Stimulated activated naive CD8-positive, alpha-beta T cell treated with anti-CD3 and anti-CD28 coated beads, Interleukin-15, Interleukin-2, amounts not matched to agents 100 ng/mL and 50 ng/mL, for 24 hours (primary cell): ENCODE results near the gene SERTAD1.

Experiments
- H3K27ac Mint-ChIP-seq: one replicate; pipeline ENCODE4 v1.8.0; 2021; ENCODE audit warnings: mild to moderate bottlenecking, mixed read lengths
- H3K27me3 Mint-ChIP-seq: one replicate; pipeline ENCODE4 v1.8.0; 2021; ENCODE audit warnings: mixed read lengths
- H3K36me3 Mint-ChIP-seq: one replicate; pipeline ENCODE4 v1.8.0; 2021; ENCODE audit warnings: low read depth, mixed read lengths
- H3K4me1 Mint-ChIP-seq: one replicate; pipeline ENCODE4 v1.8.0; 2021; ENCODE audit warnings: low read depth, mixed read lengths
- H3K4me3 Mint-ChIP-seq: one replicate; pipeline ENCODE4 v1.8.0; 2021; ENCODE audit warnings: mild to moderate bottlenecking, mixed read lengths
- H3K9me3 Mint-ChIP-seq: one replicate; pipeline ENCODE4 v1.8.0; 2021; ENCODE audit warnings: mixed read lengths

SERTAD1 gene

GRCh38 chr19:40420766-40421765 lies 4.7 kb downstream of the SERTAD1 start:
- Mint-ChIP-seq H3K4me3 (peak overlapping the region; percentile 80), H3K9me3 (no peaks in the 10 kb centered on the region), H3K4me1 (peaks cover 37% of the 10 kb centered on the region), H3K27me3 (no peaks in the 10 kb centered on the region), H3K36me3 (peaks cover 11% of the 10 kb centered on the region), H3K27ac (peak overlapping the region; percentile 93)

- Mint-ChIP-seq H3K27me3 (no peaks in the 10 kb centered on the region), H3K36me3 (peaks cover 11% of the 10 kb centered on the region), H3K27ac (peak overlapping the region; percentile 93), H3K4me3 (peak overlapping the region; percentile 80), H3K4me1 (peaks cover 32% of the 10 kb centered on the region), H3K9me3 (no peaks in the 10 kb centered on the region)
These were observed 5.4 kb downstream of the SERTAD1 start for GRCh38 chr19:40420451-40420765.

- Mint-ChIP-seq H3K4me3 (peak overlapping the region; percentile 52), H3K36me3 (peaks cover 9% of the 10 kb centered on the region), H3K4me1 (peaks cover 31% of the 10 kb centered on the region), H3K9me3 (no peaks in the 10 kb centered on the region), H3K27ac (no peak overlapping the region), H3K27me3 (no peaks in the 10 kb centered on the region)
These were observed 6.0 kb downstream of the SERTAD1 start for GRCh38 chr19:40419780-40420179.

- H3K36me3 Mint-ChIP-seq, result peaks cover 5% of the 10 kb centered on the region
- H3K27me3 Mint-ChIP-seq, result no peaks in the 10 kb centered on the region
- no peak overlapping the region for H3K4me3 Mint-ChIP-seq
- peaks cover 25% of the 10 kb centered on the region for H3K4me1 Mint-ChIP-seq
- H3K27ac Mint-ChIP-seq, result no peak overlapping the region
- H3K9me3 Mint-ChIP-seq, result no peaks in the 10 kb centered on the region
These were observed 6.7 kb downstream of the SERTAD1 start for GRCh38 chr19:40419066-40419612.

GRCh38 chr19:40418040-40418439 lies 7.8 kb downstream of the SERTAD1 start:
- H3K4me3 Mint-ChIP-seq, result no peak overlapping the region
- no peaks in the 10 kb centered on the region for H3K27me3 Mint-ChIP-seq
- no peak overlapping the region for H3K27ac Mint-ChIP-seq
- H3K4me1 Mint-ChIP-seq, result peaks cover 28% of the 10 kb centered on the region
- peaks cover 5% of the 10 kb centered on the region for H3K36me3 Mint-ChIP-seq
- no peaks in the 10 kb centered on the region for H3K9me3 Mint-ChIP-seq

GRCh38 chr19:40417643-40417981 lies 8.2 kb downstream of the SERTAD1 start:
- Mint-ChIP-seq H3K9me3 (no peaks in the 10 kb centered on the region), H3K4me3 (no peak overlapping the region), H3K27ac (no peak overlapping the region), H3K36me3 (peaks cover 5% of the 10 kb centered on the region), H3K27me3 (no peaks in the 10 kb centered on the region), H3K4me1 (peaks cover 28% of the 10 kb centered on the region)

- H3K27me3 Mint-ChIP-seq, result no peaks in the 10 kb centered on the region
- H3K4me3 Mint-ChIP-seq, result no peak overlapping the region
- H3K27ac Mint-ChIP-seq, result peak overlapping the region; percentile 83
- peaks cover 22% of the 10 kb centered on the region for H3K4me1 Mint-ChIP-seq
- H3K9me3 Mint-ChIP-seq, result no peaks in the 10 kb centered on the region
- peaks cover under 1% of the 10 kb centered on the region for H3K36me3 Mint-ChIP-seq
These were observed 8.7 kb downstream of the SERTAD1 start for GRCh38 chr19:40416918-40417642.

- H3K27me3 Mint-ChIP-seq, result no peaks in the 10 kb centered on the region
- H3K4me1 Mint-ChIP-seq, result peaks cover 14% of the 10 kb centered on the region
- H3K4me3 Mint-ChIP-seq, result no peak overlapping the region
- no peaks in the 10 kb centered on the region for H3K9me3 Mint-ChIP-seq
- H3K27ac Mint-ChIP-seq, result no peak overlapping the region
- no peaks in the 10 kb centered on the region for H3K36me3 Mint-ChIP-seq
These were observed 10.0 kb downstream of the SERTAD1 start for GRCh38 chr19:40415768-40416167.

GRCh38 chr19:40414542-40415535 lies 11.0 kb downstream of the SERTAD1 start:
- Mint-ChIP-seq H3K4me3 (no peak overlapping the region), H3K9me3 (no peaks in the 10 kb centered on the region), H3K36me3 (no peaks in the 10 kb centered on the region), H3K27ac (no peak overlapping the region), H3K27me3 (no peaks in the 10 kb centered on the region), H3K4me1 (peaks cover 13% of the 10 kb centered on the region)

GRCh38 chr19:40413291-40413845 lies 12.4 kb downstream of the SERTAD1 start, which contains the start of gene PRX:
TSS of gene PRX (minus strand) at chr19:40413378. CDS start at chr19:40407932, 5,446 bp downstream.
- no peak within 1 kb of the TSS for H3K27ac Mint-ChIP-seq
- H3K9me3 Mint-ChIP-seq, result no peaks in the 10 kb centered on the region
- no peak within 1 kb of the TSS for H3K4me3 Mint-ChIP-seq
- no peaks in the 10 kb centered on the region for H3K27me3 Mint-ChIP-seq
- no peaks in the 10 kb centered on the region for H3K36me3 Mint-ChIP-seq
- peaks cover 11% of the 10 kb centered on the region for H3K4me1 Mint-ChIP-seq

GRCh38 chr19:40412866-40413265 lies 12.9 kb downstream of the SERTAD1 start:
- no peaks in the 10 kb centered on the region for H3K36me3 Mint-ChIP-seq
- H3K27ac Mint-ChIP-seq, result no peak overlapping the region
- H3K4me1 Mint-ChIP-seq, result peaks cover 11% of the 10 kb centered on the region
- H3K27me3 Mint-ChIP-seq, result no peaks in the 10 kb centered on the region
- H3K4me3 Mint-ChIP-seq, result no peak overlapping the region
- no peaks in the 10 kb centered on the region for H3K9me3 Mint-ChIP-seq

- H3K4me1 Mint-ChIP-seq, result peaks cover 9% of the 10 kb centered on the region
- H3K9me3 Mint-ChIP-seq, result no peaks in the 10 kb centered on the region
- no peak overlapping the region for H3K4me3 Mint-ChIP-seq
- no peaks in the 10 kb centered on the region for H3K27me3 Mint-ChIP-seq
- H3K27ac Mint-ChIP-seq, result no peak overlapping the region
- H3K36me3 Mint-ChIP-seq, result no peaks in the 10 kb centered on the region
These were observed 13.8 kb downstream of the SERTAD1 start for GRCh38 chr19:40411958-40412499.

- Mint-ChIP-seq H3K27me3 (no peaks in the 10 kb centered on the region), H3K4me1 (peaks cover 5% of the 10 kb centered on the region), H3K36me3 (no peaks in the 10 kb centered on the region), H3K27ac (no peak overlapping the region), H3K4me3 (no peak overlapping the region), H3K9me3 (no peaks in the 10 kb centered on the region)
These were observed 14.5 kb downstream of the SERTAD1 start for GRCh38 chr19:40411125-40411842.
